Stimulated activated CD8-positive, alpha-beta memory T cell treated with anti-CD3 and anti-CD28 coated beads, Interleukin-15, amount 100 ng/mL, for 1 hour (primary cell): Measurements from ENCODE around the gene PRODH.
"Not testable (repeated sequence)": the region's sequence is repeated elsewhere in the genome, so short reads cannot be mapped to it uniquely, and the experiment has no call there.

Experiments used
- DNase-seq: peaks from one replicate; pipeline ENCODE4 v3.0.0-alpha.2; 2020; ENCODE audit warnings: low read depth

Gene PRODH

GRCh38 chr22:18906410-18906745 lies 29.7 kb downstream of the PRODH start:
- DNase-seq: not testable (repeated sequence)

- DNase-seq: no peak
These were observed 30.3 kb downstream of the PRODH start, which contains the start of gene DGCR6 for GRCh38 chr22:18905540-18906409. DGCR6 (plus strand) TSS chr22:18906320; CDS start chr22:18906375, 55 bp downstream.

GRCh38 chr22:18896037-18896657 lies 39.9 kb downstream of the PRODH start:
- DNase-seq: not testable (repeated sequence)

- not testable (repeated sequence) for DNase-seq
These were observed 42.3 kb downstream of the PRODH start for GRCh38 chr22:18893775-18894174.

DNA sequence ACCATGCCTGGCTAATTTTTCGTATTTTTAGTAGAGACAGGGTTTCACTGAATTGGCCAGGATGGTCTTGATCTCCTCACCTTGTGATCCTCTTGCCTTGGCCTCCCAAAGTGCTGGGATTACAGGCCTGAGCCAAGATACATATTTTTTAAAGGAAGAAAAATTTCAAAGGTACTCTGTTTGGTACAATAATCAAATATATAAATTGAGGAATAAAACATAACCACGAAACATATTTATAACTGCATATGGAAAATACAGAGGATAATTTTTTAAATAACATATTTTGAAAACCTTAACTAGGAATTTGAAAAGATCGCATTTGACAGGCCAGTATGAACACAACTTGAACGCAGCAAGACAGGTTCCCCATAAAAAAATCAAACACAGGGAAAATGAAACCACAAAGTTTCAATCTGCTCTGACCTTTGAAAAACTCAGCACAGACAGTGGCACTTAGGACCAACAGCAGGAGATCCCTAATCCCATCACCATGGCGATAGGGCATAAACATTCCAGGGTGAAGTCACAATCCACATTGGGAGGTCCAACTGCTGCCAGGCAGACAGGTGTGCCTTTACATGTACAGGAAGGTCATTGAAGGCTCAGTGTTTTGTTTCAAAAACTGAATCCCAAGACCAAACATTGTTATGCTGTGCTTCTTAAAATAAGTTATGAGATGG lies 45.4 kb downstream of the PRODH start:
- not testable (repeated sequence) for DNase-seq

DNA sequence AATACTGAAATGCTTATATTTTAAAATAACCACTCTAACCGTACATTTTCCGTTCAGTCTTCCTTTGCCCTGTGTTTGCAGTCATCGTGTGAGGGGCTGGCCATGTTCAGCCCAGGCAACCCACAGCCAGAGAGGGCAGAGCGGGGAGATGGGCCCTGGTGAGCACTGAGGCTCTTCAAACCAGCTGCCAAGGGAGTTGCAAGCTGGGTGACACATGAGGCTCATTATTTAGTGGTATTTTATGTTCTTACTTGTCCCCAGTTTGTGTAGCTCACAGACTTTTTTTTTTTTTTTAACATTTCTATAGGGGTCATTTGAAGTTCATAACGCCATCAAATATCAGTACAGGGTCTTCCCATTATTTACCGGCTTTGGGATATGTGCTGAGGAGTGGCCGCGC lies 48.0 kb downstream of the PRODH start:
- DNase-seq: no peak

- not testable (repeated sequence) for DNase-seq
These were observed 51.6 kb downstream of the PRODH start for GRCh38 chr22:18884465-18884864.

GRCh38 chr22:18881260-18881659 lies 54.8 kb downstream of the PRODH start:
- DNase-seq: peak; percentile 37
